ENCODE measurements around the gene TMEM117. TPM values are rescaled to one million over a fixed set of nuclear protein-coding genes. Genes with fewer than 3 reads are reported as not detected.

The TMEM117 gene
- total RNA-seq, 1 experiment from 2014 or later, result 1.1 TPM

- no peak for DNase-seq
- no TSS peak for BruUV-seq (replicated peaks)
- CTCF ChIA-PET, result no interaction called here
- Mint-ChIP-seq H3K27ac (ENCODE audit: unreplicated experiment) (no peak overlapping the region), H3K4me3 (ENCODE audit: low read depth, unreplicated experiment) (no peak overlapping the region), H3K36me3 (ENCODE audit: insufficient read depth, unreplicated experiment) (no peaks in the 10 kb centered on the region), H3K27me3 (ENCODE audit: unreplicated experiment) (no peaks in the 10 kb centered on the region), H3K9me3 (ENCODE audit: low read depth, unreplicated experiment) (no peaks in the 10 kb centered on the region), H3K4me1 (ENCODE audit: low read depth, unreplicated experiment) (no peaks in the 10 kb centered on the region)
- no peak for TF ChIP-seq CTCF (IDR thresholded peaks at IDR 0.05; ENCODE audit: unreplicated experiment)
- intact Hi-C loops (cut with micrococcal nuclease; ENCODE audit: unreplicated experiment), result loop anchor here (5.0 kb wide), 1 partner anchor 438 kb away; no protein-coding TSS in a partner anchor
These were observed 44.7 kb downstream of the TMEM117 start for GRCh38 chr12:43880547-43880946.

GRCh38 chr12:43882578-43883178 lies 46.8 kb downstream of the TMEM117 start:
- H3K27me3 Mint-ChIP-seq (ENCODE audit: unreplicated experiment), result no peaks in the 10 kb centered on the region
- H3K27ac Mint-ChIP-seq (ENCODE audit: unreplicated experiment), result no peak overlapping the region
- CTCF ChIA-PET, result interaction anchor here (0.5 to 1.5 kb wide), 4 partner anchors 60 to 106 kb away, joined by 3 to 10 read pairs (median 6); partner anchors contain the start of gene TWF1
- peak; percentile 46 for TF ChIP-seq CTCF (IDR thresholded peaks at IDR 0.05; ENCODE audit: unreplicated experiment)
- H3K4me3 Mint-ChIP-seq (ENCODE audit: low read depth, unreplicated experiment), result no peak overlapping the region
- no peaks in the 10 kb centered on the region for H3K36me3 Mint-ChIP-seq (ENCODE audit: insufficient read depth, unreplicated experiment)
- no peaks in the 10 kb centered on the region for H3K4me1 Mint-ChIP-seq (ENCODE audit: low read depth, unreplicated experiment)
- peak; percentile 25 for DNase-seq
- no TSS peak for BruUV-seq (replicated peaks)
- no peaks in the 10 kb centered on the region for H3K9me3 Mint-ChIP-seq (ENCODE audit: low read depth, unreplicated experiment)
- intact Hi-C loops (cut with micrococcal nuclease; ENCODE audit: unreplicated experiment), result loop anchor here (1.0 to 5.0 kb wide), 4 partner anchors 106 to 532 kb away; no protein-coding TSS in a partner anchor

- CTCF ChIA-PET, result interaction anchor here (1.5 kb wide), 1 partner anchor 78 kb away, joined by 10 read pairs; the partner anchor contains the start of gene TWF1
- no TSS peak for BruUV-seq (replicated peaks)
- Mint-ChIP-seq H3K36me3 (ENCODE audit: insufficient read depth, unreplicated experiment) (no peaks in the 10 kb centered on the region), H3K27me3 (ENCODE audit: unreplicated experiment) (no peaks in the 10 kb centered on the region), H3K9me3 (ENCODE audit: low read depth, unreplicated experiment) (no peaks in the 10 kb centered on the region), H3K4me3 (ENCODE audit: low read depth, unreplicated experiment) (no peak overlapping the region), H3K27ac (ENCODE audit: unreplicated experiment) (no peak overlapping the region), H3K4me1 (ENCODE audit: low read depth, unreplicated experiment) (no peaks in the 10 kb centered on the region)
- DNase-seq, result no peak
- TF ChIP-seq CTCF (IDR thresholded peaks at IDR 0.05; ENCODE audit: unreplicated experiment), result no peak
- intact Hi-C loops (cut with micrococcal nuclease; ENCODE audit: unreplicated experiment), result loop anchor here (2.0 to 5.0 kb wide), 2 partner anchors 441 to 533 kb away; no protein-coding TSS in a partner anchor
These were observed 47.4 kb downstream of the TMEM117 start for GRCh38 chr12:43883311-43883710.

GRCh38 chr12:43883748-43884147 lies 47.9 kb downstream of the TMEM117 start:
- no TSS peak for BruUV-seq (replicated peaks)
- DNase-seq, result no peak
- Mint-ChIP-seq H3K9me3 (ENCODE audit: low read depth, unreplicated experiment) (no peaks in the 10 kb centered on the region), H3K36me3 (ENCODE audit: insufficient read depth, unreplicated experiment) (no peaks in the 10 kb centered on the region), H3K27ac (ENCODE audit: unreplicated experiment) (no peak overlapping the region), H3K4me3 (ENCODE audit: low read depth, unreplicated experiment) (no peak overlapping the region), H3K27me3 (ENCODE audit: unreplicated experiment) (no peaks in the 10 kb centered on the region), H3K4me1 (ENCODE audit: low read depth, unreplicated experiment) (no peaks in the 10 kb centered on the region)
- intact Hi-C loops (cut with micrococcal nuclease; ENCODE audit: unreplicated experiment), result loop anchor here (2.0 to 5.0 kb wide), 2 partner anchors 441 to 533 kb away; no protein-coding TSS in a partner anchor
- TF ChIP-seq CTCF (IDR thresholded peaks at IDR 0.05; ENCODE audit: unreplicated experiment), result no peak
- CTCF ChIA-PET, result interaction anchor here (0.6 kb wide), 1 partner anchor 88 kb away, joined by 4 read pairs; no protein-coding TSS in a partner anchor
